ENCODE results near the gene FAM3B.

The FAM3B gene

GRCh38 chr21:41374867-41375533 lies 58.4 kb downstream of the FAM3B start:
- no peak overlapping the region for H3K27ac ChIP-seq (replicated peaks)
- H3K4me3 ChIP-seq (replicated peaks; ENCODE audit: insufficient read depth, low read length), result no peak overlapping the region
- H3K27me3 ChIP-seq (ENCODE audit: insufficient read depth, poor library complexity, severe bottlenecking), result no peaks in the 10 kb centered on the region
- TF ChIP-seq SPI1 (IDR thresholded peaks at IDR 0.05; ENCODE audit: borderline replicate concordance, low read depth), result no peak
- TF ChIP-seq CTCF (IDR thresholded peaks at IDR 0.05; ENCODE audit: insufficient read depth, low read length), result no peak
- no peak for TF ChIP-seq REST (IDR thresholded peaks at IDR 0.05; ENCODE audit: insufficient replicate concordance, low read depth)
- no peak for TF ChIP-seq POLR2AphosphoS5 (IDR thresholded peaks at IDR 0.05; ENCODE audit: low read depth)
- TF ChIP-seq GABPA (IDR thresholded peaks at IDR 0.05; ENCODE audit: low read depth), result no peak
- DNase-seq (ENCODE audit: low read depth in 1 of 2, low spot score in 1 of 2), result no peak

GRCh38 chr21:41375875-41376274 lies 59.3 kb downstream of the FAM3B start:
- TF ChIP-seq POLR2AphosphoS5 (IDR thresholded peaks at IDR 0.05; ENCODE audit: low read depth), result no peak
- no peak for TF ChIP-seq CTCF (IDR thresholded peaks at IDR 0.05; ENCODE audit: insufficient read depth, low read length)
- TF ChIP-seq REST (IDR thresholded peaks at IDR 0.05; ENCODE audit: insufficient replicate concordance, low read depth), result no peak
- Histone ChIP-seq H3K27me3 (ENCODE audit: insufficient read depth, poor library complexity, severe bottlenecking) (no peaks in the 10 kb centered on the region), H3K4me3 (replicated peaks; ENCODE audit: insufficient read depth, low read length) (no peak overlapping the region), H3K27ac (replicated peaks) (no peak overlapping the region)
- no peak for DNase-seq (ENCODE audit: low read depth in 1 of 2, low spot score in 1 of 2)

GRCh38 chr21:41377715-41378114 lies 61.1 kb downstream of the FAM3B start:
- TF ChIP-seq GABPA (IDR thresholded peaks at IDR 0.05; ENCODE audit: low read depth) (no peak), SPI1 (IDR thresholded peaks at IDR 0.05; ENCODE audit: borderline replicate concordance, low read depth) (no peak), CTCF (IDR thresholded peaks at IDR 0.05; ENCODE audit: insufficient read depth, low read length) (no peak), POLR2AphosphoS5 (IDR thresholded peaks at IDR 0.05; ENCODE audit: low read depth) (no peak), REST (IDR thresholded peaks at IDR 0.05; ENCODE audit: insufficient replicate concordance, low read depth) (no peak)
- H3K27ac ChIP-seq (replicated peaks), result no peak overlapping the region
- H3K4me3 ChIP-seq (replicated peaks; ENCODE audit: insufficient read depth, low read length), result no peak overlapping the region
- DNase-seq (ENCODE audit: low read depth in 1 of 2, low spot score in 1 of 2), result no peak
- H3K27me3 ChIP-seq (ENCODE audit: insufficient read depth, poor library complexity, severe bottlenecking), result no peaks in the 10 kb centered on the region
